GM12874 (cell line): ENCODE results near the gene CDH19.

Experiments used
- CTCF ChIP-seq: IDR thresholded peaks from 2 replicates; pipeline ENCODE4 v1.5.1; 2011; ENCODE audit warnings: low read depth, mild to moderate bottlenecking, control low read depth, low read length, moderate library complexity; ENCODE audit not compliant: insufficient read depth

CDH19 gene

GRCh38 chr18:66550366-66550765, 53.5 kb downstream of the CDH19 start:
- no peak for TF ChIP-seq CTCF

GRCh38 chr18:66548747-66549146, 55.1 kb downstream of the CDH19 start:
- peak; percentile 52; the same call in 1 of the 2 replicates for TF ChIP-seq CTCF

DNA sequence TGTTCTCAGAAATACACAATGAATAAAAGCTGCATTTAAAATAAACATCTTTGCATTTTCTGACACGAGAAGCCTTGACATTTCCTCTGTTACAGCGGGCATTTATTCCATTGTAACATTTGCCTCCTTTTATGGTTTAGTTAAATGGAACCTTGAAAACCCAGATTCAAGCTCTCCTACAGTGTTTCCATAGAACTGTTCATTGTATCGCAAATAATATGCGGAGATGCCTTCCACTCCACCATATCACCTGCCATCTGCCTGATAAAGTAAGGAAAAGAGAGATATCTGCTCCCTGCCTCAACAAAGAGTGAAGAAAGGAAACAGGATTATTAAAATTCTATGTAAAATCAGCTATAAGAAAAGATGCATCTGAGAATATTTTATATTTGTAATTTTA, 69.8 kb downstream of the CDH19 start:
- no peak for TF ChIP-seq CTCF

DNA sequence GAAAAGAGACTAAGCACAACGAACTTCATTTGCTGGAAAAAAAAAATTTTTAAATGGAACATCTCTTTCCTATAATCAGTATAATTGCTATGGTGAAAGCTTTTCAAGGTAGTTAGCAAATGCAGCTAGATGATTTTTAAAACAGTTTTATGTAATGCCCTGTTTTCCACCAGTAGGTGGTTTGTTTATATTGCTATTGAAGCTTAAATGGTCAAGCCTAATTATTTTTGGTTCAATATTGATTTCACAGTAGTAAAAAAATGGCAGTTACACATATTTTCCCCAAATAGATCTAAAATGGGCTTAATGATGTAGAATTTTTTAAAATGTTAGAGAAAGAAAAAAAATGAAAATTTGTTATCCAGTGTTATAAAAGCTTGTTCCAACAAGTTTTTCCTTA, 70.2 kb downstream of the CDH19 start:
- TF ChIP-seq CTCF, result no peak

- TF ChIP-seq CTCF, result no peak
Measured at GRCh38 chr18:66523219-66523991, 80.5 kb downstream of the CDH19 start.

DNA sequence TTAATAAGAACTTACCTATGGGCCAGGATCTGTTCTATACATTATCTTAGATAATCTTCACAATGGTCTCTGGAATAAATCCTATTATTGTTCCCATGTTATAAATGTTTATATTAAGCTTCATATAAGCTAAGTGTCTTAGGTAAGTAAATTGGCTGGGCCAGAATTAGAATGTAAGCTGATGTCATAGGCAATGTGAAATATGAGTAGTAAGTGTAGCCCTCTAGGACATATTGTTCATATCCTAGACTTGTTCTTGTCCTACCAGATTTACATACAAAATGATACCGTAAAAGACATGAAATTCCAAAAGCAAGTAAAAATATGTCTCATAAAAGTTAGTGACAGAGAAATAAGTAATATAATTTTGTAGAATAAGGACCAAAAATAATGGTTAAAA, 89.9 kb downstream of the CDH19 start:
- no peak for TF ChIP-seq CTCF

- no peak for TF ChIP-seq CTCF
Measured at GRCh38 chr18:66511792-66512191, 92.1 kb downstream of the CDH19 start.
